ENCODE measurements around the gene ZNF511.

DNA sequence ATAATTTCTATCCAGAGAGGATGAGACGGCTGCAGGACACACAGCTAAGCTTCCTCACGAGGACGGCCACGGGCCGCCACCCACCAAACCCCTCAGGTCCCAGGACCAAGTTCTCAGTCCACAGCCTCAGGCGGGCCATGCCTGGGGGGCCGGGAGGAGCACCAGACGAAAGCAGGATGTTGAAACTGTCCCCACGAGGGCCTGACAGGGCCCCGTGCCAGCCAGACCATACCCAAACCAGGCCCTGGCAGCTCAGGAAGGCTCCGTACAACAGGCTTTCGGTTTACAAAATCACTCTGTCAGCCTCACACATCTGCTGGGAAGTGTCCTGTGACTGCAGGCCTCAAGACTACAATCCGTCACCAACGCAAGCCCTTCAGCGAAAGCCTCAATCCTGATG is 14.5 kb upstream of the ZNF511 start:
- TF ChIP-seq, protein P1, sequence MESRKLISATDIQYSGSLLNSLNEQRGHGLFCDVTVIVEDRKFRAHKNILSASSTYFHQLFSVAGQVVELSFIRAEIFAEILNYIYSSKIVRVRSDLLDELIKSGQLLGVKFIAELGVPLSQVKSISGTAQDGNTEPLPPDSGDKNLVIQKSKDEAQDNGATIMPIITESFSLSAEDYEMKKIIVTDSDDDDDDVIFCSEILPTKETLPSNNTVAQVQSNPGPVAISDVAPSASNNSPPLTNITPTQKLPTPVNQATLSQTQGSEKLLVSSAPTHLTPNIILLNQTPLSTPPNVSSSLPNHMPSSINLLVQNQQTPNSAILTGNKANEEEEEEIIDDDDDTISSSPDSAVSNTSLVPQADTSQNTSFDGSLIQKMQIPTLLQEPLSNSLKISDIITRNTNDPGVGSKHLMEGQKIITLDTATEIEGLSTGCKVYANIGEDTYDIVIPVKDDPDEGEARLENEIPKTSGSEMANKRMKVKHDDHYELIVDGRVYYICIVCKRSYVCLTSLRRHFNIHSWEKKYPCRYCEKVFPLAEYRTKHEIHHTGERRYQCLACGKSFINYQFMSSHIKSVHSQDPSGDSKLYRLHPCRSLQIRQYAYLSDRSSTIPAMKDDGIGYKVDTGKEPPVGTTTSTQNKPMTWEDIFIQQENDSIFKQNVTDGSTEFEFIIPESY (IDR thresholded peaks at IDR 0.05): no peak
- TF ChIP-seq, protein P2, sequence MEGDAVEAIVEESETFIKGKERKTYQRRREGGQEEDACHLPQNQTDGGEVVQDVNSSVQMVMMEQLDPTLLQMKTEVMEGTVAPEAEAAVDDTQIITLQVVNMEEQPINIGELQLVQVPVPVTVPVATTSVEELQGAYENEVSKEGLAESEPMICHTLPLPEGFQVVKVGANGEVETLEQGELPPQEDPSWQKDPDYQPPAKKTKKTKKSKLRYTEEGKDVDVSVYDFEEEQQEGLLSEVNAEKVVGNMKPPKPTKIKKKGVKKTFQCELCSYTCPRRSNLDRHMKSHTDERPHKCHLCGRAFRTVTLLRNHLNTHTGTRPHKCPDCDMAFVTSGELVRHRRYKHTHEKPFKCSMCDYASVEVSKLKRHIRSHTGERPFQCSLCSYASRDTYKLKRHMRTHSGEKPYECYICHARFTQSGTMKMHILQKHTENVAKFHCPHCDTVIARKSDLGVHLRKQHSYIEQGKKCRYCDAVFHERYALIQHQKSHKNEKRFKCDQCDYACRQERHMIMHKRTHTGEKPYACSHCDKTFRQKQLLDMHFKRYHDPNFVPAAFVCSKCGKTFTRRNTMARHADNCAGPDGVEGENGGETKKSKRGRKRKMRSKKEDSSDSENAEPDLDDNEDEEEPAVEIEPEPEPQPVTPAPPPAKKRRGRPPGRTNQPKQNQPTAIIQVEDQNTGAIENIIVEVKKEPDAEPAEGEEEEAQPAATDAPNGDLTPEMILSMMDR (IDR thresholded peaks at IDR 0.05; ENCODE audit: low read depth, low read length, missing input control): no peak
- TF ChIP-seq GABPA (IDR thresholded peaks at IDR 0.05 in 1 of 2, conservative IDR thresholded peaks at IDR 0.05 in 1 of 2): no peak
- TF ChIP-seq, protein P3, sequence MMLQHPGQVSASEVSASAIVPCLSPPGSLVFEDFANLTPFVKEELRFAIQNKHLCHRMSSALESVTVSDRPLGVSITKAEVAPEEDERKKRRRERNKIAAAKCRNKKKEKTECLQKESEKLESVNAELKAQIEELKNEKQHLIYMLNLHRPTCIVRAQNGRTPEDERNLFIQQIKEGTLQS (IDR thresholded peaks at IDR 0.05): no peak
- no peak for TF ChIP-seq SP1 (IDR thresholded peaks at IDR 0.05)
- no peak for TF ChIP-seq RAD21 (IDR thresholded peaks at IDR 0.05)
- TF ChIP-seq, protein P4, sequence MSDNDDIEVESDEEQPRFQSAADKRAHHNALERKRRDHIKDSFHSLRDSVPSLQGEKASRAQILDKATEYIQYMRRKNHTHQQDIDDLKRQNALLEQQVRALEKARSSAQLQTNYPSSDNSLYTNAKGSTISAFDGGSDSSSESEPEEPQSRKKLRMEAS (IDR thresholded peaks at IDR 0.05): no peak
